ENCODE data around the gene TPCN2.
"Not testable (repeated sequence)": the region's sequence is repeated elsewhere in the genome, so short reads cannot be mapped to it uniquely, and the experiment has no call there.

Gene TPCN2

GRCh38 chr11:69127884-69128283 is 79.2 kb downstream of the TPCN2 start:
- no peak for DNase-seq (ENCODE audit: low read depth, low spot score)

- no peak for DNase-seq (ENCODE audit: low read depth, low spot score)
Observed at GRCh38 chr11:69129053-69129452, 80.3 kb downstream of the TPCN2 start.

GRCh38 chr11:69129647-69130046 is 80.9 kb downstream of the TPCN2 start:
- DNase-seq (ENCODE audit: low read depth, low spot score), result no peak

GRCh38 chr11:69130654-69131053 is 81.9 kb downstream of the TPCN2 start:
- no peak for DNase-seq (ENCODE audit: low read depth, low spot score)

GRCh38 chr11:69131121-69131566 is 82.4 kb downstream of the TPCN2 start:
- DNase-seq (ENCODE audit: low read depth, low spot score), result no peak

GRCh38 chr11:69131644-69132300 is 83.0 kb downstream of the TPCN2 start:
- DNase-seq (ENCODE audit: low read depth, low spot score), result no peak

- no peak for DNase-seq (ENCODE audit: low read depth, low spot score)
Observed at GRCh38 chr11:69132301-69132670, 83.6 kb downstream of the TPCN2 start.

- no peak for DNase-seq (ENCODE audit: low read depth, low spot score)
Observed at GRCh38 chr11:69133251-69133650, 84.5 kb downstream of the TPCN2 start.

- DNase-seq (ENCODE audit: low read depth, low spot score), result not testable (repeated sequence)
Observed at GRCh38 chr11:69134182-69134581, 85.5 kb downstream of the TPCN2 start.

- no peak for DNase-seq (ENCODE audit: low read depth, low spot score)
Observed at GRCh38 chr11:69134957-69135356, 86.2 kb downstream of the TPCN2 start.

- DNase-seq (ENCODE audit: low read depth, low spot score), result no peak
Observed at GRCh38 chr11:69135420-69136363, 87.0 kb downstream of the TPCN2 start.

- no peak for DNase-seq (ENCODE audit: low read depth, low spot score)
Observed at GRCh38 chr11:69136471-69136870, 87.7 kb downstream of the TPCN2 start.

GRCh38 chr11:69137151-69137844 is 88.6 kb downstream of the TPCN2 start:
- no peak for DNase-seq (ENCODE audit: low read depth, low spot score)

GRCh38 chr11:69138265-69138664 is 89.5 kb downstream of the TPCN2 start:
- no peak for DNase-seq (ENCODE audit: low read depth, low spot score)

- not testable (repeated sequence) for DNase-seq (ENCODE audit: low read depth, low spot score)
Observed at GRCh38 chr11:69140161-69140560, 91.4 kb downstream of the TPCN2 start.

GRCh38 chr11:69140635-69141034 is 91.9 kb downstream of the TPCN2 start:
- DNase-seq (ENCODE audit: low read depth, low spot score), result no peak

- DNase-seq (ENCODE audit: low read depth, low spot score), result no peak
Observed at GRCh38 chr11:69141742-69142141, 93.0 kb downstream of the TPCN2 start.

- no peak for DNase-seq (ENCODE audit: low read depth, low spot score)
Observed at GRCh38 chr11:69142895-69143294, 94.2 kb downstream of the TPCN2 start.

- no peak for DNase-seq (ENCODE audit: low read depth, low spot score)
Observed at GRCh38 chr11:69144316-69145049, 95.8 kb downstream of the TPCN2 start.

GRCh38 chr11:69145050-69145380 is 96.3 kb downstream of the TPCN2 start:
- DNase-seq (ENCODE audit: low read depth, low spot score), result no peak

- DNase-seq (ENCODE audit: low read depth, low spot score), result no peak
Observed at GRCh38 chr11:69148377-69148762, 99.6 kb downstream of the TPCN2 start.

- DNase-seq (ENCODE audit: low read depth, low spot score), result no peak
Observed at GRCh38 chr11:69148806-69149205, 100.1 kb downstream of the TPCN2 start.
